AG04449 (cell line): ENCODE results near the gene MSI2.

Source experiments
- CTCF ChIA-PET: fragments of 350-600 bp; formaldehyde crosslinking; extraction: SDS; loops from one replicate; lab custom pipeline; 2021; ENCODE audit warnings: antibody characterized with exemption; lab: Yijun Ruan, JAX
- POLR2A ChIA-PET: fragments of 400-600, 350-600 bp; formaldehyde crosslinking; extraction: SDS; loops from one replicate; lab custom pipeline; 2020; ENCODE audit warnings: antibody characterized with exemption, inconsistent platforms; lab: Yijun Ruan, JAX
- DNase-seq: peaks from one replicate; pipeline ENCODE4 v3.0.0-alpha.2; 2010; ENCODE audit warnings: low read depth, low spot score
- H3K4me3 ChIP-seq: 2 replicates; pipeline ENCODE4 v1.5.1; 2011; ENCODE audit warnings: low read depth, mild to moderate bottlenecking, control low read depth, low read length
- CTCF ChIP-seq: IDR thresholded peaks from one replicate; pipeline ENCODE4 v1.5.1; 2011; ENCODE audit warnings: mild to moderate bottlenecking, moderate library complexity, low read length, control low read depth, inconsistent platforms; ENCODE audit not compliant: insufficient read depth; ENCODE audit errors: missing control alignments

Gene MSI2

GRCh38 chr17:57674894-57675293 is 418.6 kb downstream of the MSI2 start:
- ChIA-PET POLR2A (no interaction called here), CTCF (interaction anchor here (0.6 to 10.8 kb wide), 5 partner anchors 14 to 526 kb away, joined by 3 to 188 read pairs (median 96); no protein-coding TSS in a partner anchor)
- TF ChIP-seq CTCF, result no peak
- H3K4me3 ChIP-seq, result no peak overlapping the region
- DNase-seq, result no peak

DNA sequence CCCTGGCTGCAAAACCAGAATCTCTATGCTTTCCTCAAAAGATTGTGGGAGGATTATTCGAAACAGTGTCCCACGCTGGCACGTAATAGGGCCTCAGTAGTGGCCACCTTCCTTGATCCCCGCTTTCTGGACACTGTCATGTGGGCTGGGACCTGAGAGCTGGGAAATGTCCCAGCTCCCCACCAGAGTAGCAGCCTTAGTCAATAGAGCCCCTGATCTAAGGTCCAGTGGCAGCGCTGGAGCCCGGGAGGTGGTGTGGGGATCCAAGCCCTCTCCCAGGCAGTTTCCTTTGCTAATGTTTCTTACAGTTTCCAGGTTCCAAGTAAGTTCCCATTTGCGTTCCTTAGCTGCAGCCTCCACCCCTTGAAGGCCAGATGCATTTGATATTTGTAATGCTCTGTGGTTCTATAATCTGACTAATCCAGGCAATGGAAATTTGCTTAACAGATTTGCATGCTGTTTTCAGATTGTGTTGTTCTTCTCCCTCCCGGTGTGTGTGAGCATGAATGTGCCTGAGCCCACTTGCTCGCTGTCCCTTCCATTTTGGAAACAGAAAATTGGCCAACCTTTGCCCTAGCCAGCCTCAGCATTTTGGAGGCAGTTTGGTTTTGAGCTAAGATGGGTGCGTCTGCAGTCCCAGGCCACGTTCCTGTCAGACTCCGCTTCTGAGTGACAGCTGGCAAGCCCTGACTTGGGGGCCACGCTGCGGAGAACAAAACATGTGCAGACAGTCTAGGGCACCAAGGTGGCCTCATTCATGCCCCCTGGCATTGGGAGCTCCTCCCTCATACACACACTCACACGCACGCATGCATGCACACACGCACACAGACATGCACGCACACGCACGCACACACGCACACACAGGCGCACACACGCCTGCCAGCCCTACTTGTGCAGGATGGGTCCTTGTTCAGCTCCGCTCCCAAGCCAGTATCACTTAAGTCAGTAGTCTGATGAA is 419.4 kb downstream of the MSI2 start:
- POLR2A ChIA-PET, result no interaction called here
- TF ChIP-seq CTCF, result no peak
- CTCF ChIA-PET, result interaction anchor here (0.7 to 10.8 kb wide), 5 partner anchors 10 to 432 kb away, joined by 3 to 188 read pairs (median 5); no protein-coding TSS in a partner anchor
- no peak for DNase-seq
- no peak overlapping the region for H3K4me3 ChIP-seq

DNA sequence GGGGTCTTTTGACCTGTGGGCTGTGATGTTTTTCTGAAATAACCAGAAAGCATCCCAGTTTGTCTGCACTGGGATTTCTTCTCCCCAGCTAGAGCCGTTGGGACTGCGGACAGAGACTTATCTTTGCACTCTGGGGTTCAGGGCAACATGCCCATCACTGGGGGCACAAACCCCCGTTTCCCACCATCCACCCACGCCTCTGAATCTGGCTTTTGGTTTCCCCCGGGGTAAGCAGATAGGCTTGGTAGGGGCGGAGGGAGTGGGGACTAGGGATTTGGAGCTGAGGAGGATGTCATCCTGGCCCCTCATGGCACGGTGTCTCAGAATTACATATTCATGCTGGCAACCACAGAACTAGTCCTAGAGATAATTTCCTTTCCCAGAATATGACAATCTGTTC is 420.2 kb downstream of the MSI2 start:
- TF ChIP-seq CTCF, result no peak
- no peak for DNase-seq
- POLR2A ChIA-PET, result no interaction called here
- CTCF ChIA-PET, result interaction anchor here (7.4 to 10.8 kb wide), 2 partner anchors 77 to 433 kb away, joined by 119 to 188 read pairs; no protein-coding TSS in a partner anchor
- H3K4me3 ChIP-seq, result no peak overlapping the region

DNA sequence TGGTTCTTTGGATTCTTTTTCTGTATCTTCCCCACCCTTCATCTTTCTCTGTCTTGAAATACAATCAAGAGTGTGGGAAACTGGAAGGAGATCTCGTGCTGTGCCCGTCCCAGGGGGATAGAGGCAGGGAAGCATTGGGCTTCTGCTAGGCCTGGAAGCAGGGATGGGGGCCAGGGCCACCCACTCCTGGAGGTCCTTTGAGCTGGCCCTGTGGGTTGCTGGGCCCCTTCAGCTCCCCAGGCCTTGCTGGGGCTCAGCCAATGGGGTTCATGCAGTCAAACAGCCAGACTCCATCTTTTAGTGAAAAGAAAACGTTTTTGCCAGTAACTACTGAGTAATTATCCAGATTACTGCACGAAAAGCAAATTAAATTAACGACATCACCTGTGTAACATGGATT is 421.0 kb downstream of the MSI2 start:
- no peak for TF ChIP-seq CTCF
- H3K4me3 ChIP-seq, result no peak overlapping the region
- ChIA-PET CTCF (interaction anchor here (1.0 to 10.8 kb wide), 3 partner anchors 78 to 434 kb away, joined by 3 to 188 read pairs (median 18); no protein-coding TSS in a partner anchor), POLR2A (no interaction called here)
- no peak for DNase-seq

DNA sequence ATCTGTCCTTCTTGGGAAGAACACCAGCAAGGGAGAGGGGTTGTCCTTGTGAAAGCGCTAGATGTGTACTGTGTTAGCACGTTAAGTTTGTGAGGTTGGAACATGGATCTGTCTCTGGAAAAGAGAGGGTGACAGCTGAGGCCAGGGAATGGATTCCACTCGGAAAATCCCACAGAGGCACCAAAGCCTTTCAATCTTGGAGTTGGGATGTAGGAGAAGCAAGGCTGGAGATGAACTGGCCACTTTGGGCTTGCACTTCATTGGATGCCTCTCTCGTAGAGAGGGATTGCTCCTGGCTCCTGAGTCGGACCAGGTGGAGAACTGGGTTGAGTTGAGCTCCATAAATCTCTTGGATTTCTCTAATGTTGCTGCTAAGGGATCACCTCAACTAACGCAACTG is 421.5 kb downstream of the MSI2 start:
- no peak for TF ChIP-seq CTCF
- ChIA-PET CTCF (interaction anchor here (1.0 to 10.8 kb wide), 3 partner anchors 78 to 434 kb away, joined by 3 to 188 read pairs (median 18); no protein-coding TSS in a partner anchor), POLR2A (no interaction called here)
- no peak overlapping the region for H3K4me3 ChIP-seq
- DNase-seq, result no peak

- ChIA-PET CTCF (interaction anchor here (1.0 to 10.8 kb wide), 3 partner anchors 79 to 435 kb away, joined by 3 to 188 read pairs (median 18); no protein-coding TSS in a partner anchor), POLR2A (no interaction called here)
- H3K4me3 ChIP-seq, result no peak overlapping the region
- DNase-seq, result no peak
- no peak for TF ChIP-seq CTCF
Observed at GRCh38 chr17:57678393-57678792, 422.1 kb downstream of the MSI2 start.
